Activated naive CD8-positive, alpha-beta T cell treated with anti-CD3 and anti-CD28 coated beads, Interleukin-2, amount 50 U/mL, for 24 hours (primary cell): ENCODE data around the gene OR6M1.

Experiments used
- ATAC-seq: fragments of 150-1000 bp; cut with Tn5 transposase; one replicate; pipeline ENCODE4 v1.10.0; 2021
- DNase-seq: peaks from one replicate; pipeline ENCODE4 v3.0.0; 2021
- H3K27ac Mint-ChIP-seq: one replicate; pipeline ENCODE4 v1.8.0; 2021; ENCODE audit warnings: mild to moderate bottlenecking, mixed read lengths
- H3K27me3 Mint-ChIP-seq: one replicate; pipeline ENCODE4 v1.8.0; 2021; ENCODE audit warnings: mixed read lengths
- H3K36me3 Mint-ChIP-seq: one replicate; pipeline ENCODE4 v1.8.0; 2021; ENCODE audit warnings: low read depth, mixed read lengths
- H3K4me1 Mint-ChIP-seq: one replicate; pipeline ENCODE4 v1.8.0; 2021; ENCODE audit warnings: mixed read lengths
- H3K4me3 Mint-ChIP-seq: one replicate; pipeline ENCODE4 v1.8.0; 2021; ENCODE audit warnings: mild to moderate bottlenecking, moderate library complexity, mixed read lengths
- H3K9me3 Mint-ChIP-seq: one replicate; pipeline ENCODE4 v1.8.0; 2021; ENCODE audit warnings: mixed read lengths

The OR6M1 gene

DNA sequence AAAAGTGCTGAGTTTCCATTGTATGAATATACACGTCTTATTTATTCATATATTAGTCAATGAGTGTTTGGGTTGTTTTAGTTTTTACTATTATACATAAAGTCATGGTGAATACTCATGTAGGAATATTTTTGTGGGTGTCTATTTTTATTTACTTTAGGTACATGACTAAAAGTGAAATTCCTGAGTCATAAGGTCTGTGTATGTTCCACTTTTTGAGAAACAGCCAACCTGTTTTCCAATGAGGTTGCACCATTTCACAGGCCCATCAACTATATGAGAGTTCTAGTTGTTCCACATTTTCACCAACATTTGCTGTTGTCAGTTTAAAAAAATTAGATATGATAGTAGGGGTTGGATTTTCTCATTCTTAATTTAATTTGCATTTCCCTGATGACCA, 45.3 kb downstream of the OR6M1 start:
- ATAC-seq (no peak), DNase-seq (no peak)
- H3K36me3 Mint-ChIP-seq = peaks cover 6% of the 10 kb centered on the region
- no peak overlapping the region for H3K27ac Mint-ChIP-seq
- H3K4me1 Mint-ChIP-seq = no peaks in the 10 kb centered on the region
- peaks cover 8% of the 10 kb centered on the region for H3K27me3 Mint-ChIP-seq
- H3K9me3 Mint-ChIP-seq = peaks cover 18% of the 10 kb centered on the region
- no peak overlapping the region for H3K4me3 Mint-ChIP-seq

DNA sequence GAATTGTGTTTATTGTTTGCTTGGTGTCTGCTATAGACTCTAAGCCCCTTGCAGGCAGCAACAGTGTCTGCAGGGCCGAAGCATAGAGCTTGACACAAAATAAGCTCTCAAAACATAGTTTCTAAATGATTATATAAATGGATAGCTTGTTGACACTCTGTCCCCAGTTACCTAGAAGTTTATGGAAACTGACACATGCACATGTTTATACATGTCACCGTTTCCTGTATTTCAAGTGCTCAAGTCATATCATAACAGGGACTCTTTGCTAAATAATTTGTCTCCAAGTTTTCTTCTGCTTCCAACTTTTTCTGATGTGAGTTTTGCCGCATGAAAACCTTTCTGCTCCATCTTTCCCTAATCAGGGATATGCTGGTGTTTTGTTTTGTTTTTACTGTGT, 48.2 kb downstream of the OR6M1 start:
- Mint-ChIP-seq H3K27me3 (peaks cover 13% of the 10 kb centered on the region), H3K36me3 (peaks cover 6% of the 10 kb centered on the region)

DNA sequence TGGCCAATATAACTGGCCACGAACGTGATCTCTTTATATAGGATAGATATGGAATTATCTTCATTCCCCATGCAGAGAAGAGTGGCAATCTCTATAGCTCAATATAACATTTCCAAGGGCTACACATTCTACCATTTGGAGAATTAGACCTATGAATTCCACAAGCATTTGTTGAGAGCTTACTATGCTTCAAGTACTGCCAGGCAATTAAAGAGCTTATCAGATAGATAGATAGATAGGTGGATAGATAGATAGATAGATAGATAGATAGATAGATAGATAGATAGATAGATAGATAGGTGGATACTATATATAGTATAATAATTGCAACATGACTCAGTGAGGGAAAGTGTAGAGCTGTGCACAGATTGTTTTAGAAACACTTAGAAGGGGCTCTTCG, 50.3 kb downstream of the OR6M1 start:
- H3K4me1 Mint-ChIP-seq = no peaks in the 10 kb centered on the region
- peaks cover 19% of the 10 kb centered on the region for H3K27me3 Mint-ChIP-seq
- ATAC-seq = no peak
- no peak overlapping the region for H3K27ac Mint-ChIP-seq
- H3K4me3 Mint-ChIP-seq = no peak overlapping the region
- no peaks in the 10 kb centered on the region for H3K36me3 Mint-ChIP-seq
- H3K9me3 Mint-ChIP-seq = no peaks in the 10 kb centered on the region
- DNase-seq = no peak

More for the DNA sequence above, 48.2 kb downstream of the OR6M1 start:
- H3K9me3 Mint-ChIP-seq = peaks cover 12% of the 10 kb centered on the region
- H3K4me3 Mint-ChIP-seq = no peak overlapping the region
- ATAC-seq (no peak), DNase-seq (no peak)
- H3K4me1 Mint-ChIP-seq = no peaks in the 10 kb centered on the region
- H3K27ac Mint-ChIP-seq = no peak overlapping the region
